Sigmoid colon (tissue), 7 donors: Measurements from ENCODE around the gene RXFP4. TPM values are rescaled to one million over a fixed set of nuclear protein-coding genes. Genes with fewer than 3 reads are reported as not detected.
"Not testable (repeated sequence)": the region's sequence is repeated elsewhere in the genome, so short reads cannot be mapped to it uniquely, and the experiment has no call there.

ENCODE experiments used
- DNase-seq: peaks from one replicate; pipeline ENCODE4 v3.0.0-alpha.2; 2019
- H3K27ac ChIP-seq, 4 donors: fragments of 200-600 bp; sonication (generic); one replicate each; pipeline ENCODE4 v1.5.1; 2016 to 2019; ENCODE audit warnings: mild to moderate bottlenecking in 1 of 4
- H3K27me3 ChIP-seq, 3 donors: fragments of 200-600 bp; sonication (generic); one replicate each; pipeline ENCODE4 v1.5.1; 2019; ENCODE audit warnings: mild to moderate bottlenecking in 1 of 3
- H3K36me3 ChIP-seq, 4 donors: fragments of 200-600 bp; sonication (generic); one replicate each; pipeline ENCODE4 v1.5.1; 2016 to 2019
- H3K4me1 ChIP-seq, 4 donors: fragments of 200-600 bp; sonication (generic); one replicate each; pipeline ENCODE4 v1.5.1; 2017 to 2019
- H3K4me3 ChIP-seq, 4 donors: fragments of 200-600 bp; sonication (generic); one replicate each; pipeline ENCODE4 v1.5.1; 2017 to 2019; ENCODE audit warnings: mild to moderate bottlenecking in 2 of 4, moderate library complexity in 1 of 4
- H3K9me3 ChIP-seq, 4 donors: fragments of 200-600 bp in 3 of 4; sonication (generic) in 3 of 4; one replicate each; pipeline versions ENCODE4 v1.5.1 to v1.6.1; 2013 to 2019
- EP300 ChIP-seq, 4 donors: sonication (generic); formaldehyde crosslinking; IDR thresholded peaks; one replicate each; pipeline ENCODE4 v1.6.1; 2017; ENCODE audit warnings: antibody characterized with exemption in 4 of 4
- POLR2A ChIP-seq, 2 donors: fragments of 450-650 bp; IDR thresholded peaks; one replicate each; pipeline ENCODE4 v1.6.1; 2016; ENCODE audit warnings: antibody characterized with exemption in 2 of 2, mild to moderate bottlenecking in 2 of 2, moderate library complexity in 2 of 2
- POLR2AphosphoS5 ChIP-seq, 4 donors: sonication (generic); formaldehyde crosslinking; IDR thresholded peaks; one replicate each; pipeline ENCODE4 v1.6.1; 2017; ENCODE audit warnings: antibody characterized with exemption in 4 of 4
- WGBS, 2 donors: extraction: QIAGEN DNeasy Blood & Tissue Kit; methylation state at CpG; one replicate each; pipeline ENCODE4 v1.1.7; 2013; 5-methylcytosine and 5-hydroxymethylcytosine counted together
- intact Hi-C: fragments of 100-400 bp; cut with DNase I; formaldehyde crosslinking; loops from one replicate; pipeline ENCODE4 v1.15.1; 2023
- polyA plus RNA-seq, 3 donors: library from polyadenylated mRNA; stranded (reverse); fragments of 200-250 nt; gene quantifications; one replicate each; pipeline ENCODE4 v1.2.3, GENCODE V29; 2013
- small RNA-seq, 3 donors: library from RNA; depleted of rRNA; stranded (forward); fragments of <200 nt; gene quantifications; one replicate each; pipeline ENCODE3, GENCODE V24; 2016
- total RNA-seq, 4 donors: library from RNA; depleted of rRNA; stranded (reverse); fragments of >200 nt; gene quantifications; one replicate each; pipeline ENCODE4 v1.1.0, GENCODE V29; 2016
- TF ChIP-seq, protein P1 (sequence below), 4 experiments: fragments of 450-650 bp in 3 of 4; fragments of 200-600 bp in 1 of 4; IDR thresholded peaks; one replicate each; pipeline ENCODE4 v1.5.1; 2016 to 2019; ENCODE audit warnings: antibody characterized with exemption in 4 of 4, mild to moderate bottlenecking in 3 of 4, moderate library complexity in 2 of 4
- donor health status: healthy with polysubstance abuse.
- donor health status: Bipolar disorder and iron deficiency.
- donor health status: healthy.

The RXFP4 gene
- total and polyA plus RNA-seq, 7 donors, result 1.8 to 2.7 TPM; not detected in 5

- Histone ChIP-seq H3K27me3 (no peaks in the 10 kb centered on the region), H3K27ac (peak overlapping the region; percentile 62 to 98 (median 92)), H3K36me3 (no peaks in the 10 kb centered on the region), H3K9me3 (no peaks in the 10 kb centered on the region), H3K4me3 (no peak overlapping the region), H3K4me1 (peaks cover 0 to 51% (median 35%) of the 10 kb centered on the region in 4 donors)
- 87 to 89% methylated on average over 7 of the region's 7 CpGs for WGBS, 2 donors
- no peak for DNase-seq
- TF ChIP-seq POLR2AphosphoS5 (IDR thresholded peaks at IDR 0.05), result no peak
- no peak for TF ChIP-seq POLR2A (IDR thresholded peaks at IDR 0.05)
- TF ChIP-seq, protein P1, sequence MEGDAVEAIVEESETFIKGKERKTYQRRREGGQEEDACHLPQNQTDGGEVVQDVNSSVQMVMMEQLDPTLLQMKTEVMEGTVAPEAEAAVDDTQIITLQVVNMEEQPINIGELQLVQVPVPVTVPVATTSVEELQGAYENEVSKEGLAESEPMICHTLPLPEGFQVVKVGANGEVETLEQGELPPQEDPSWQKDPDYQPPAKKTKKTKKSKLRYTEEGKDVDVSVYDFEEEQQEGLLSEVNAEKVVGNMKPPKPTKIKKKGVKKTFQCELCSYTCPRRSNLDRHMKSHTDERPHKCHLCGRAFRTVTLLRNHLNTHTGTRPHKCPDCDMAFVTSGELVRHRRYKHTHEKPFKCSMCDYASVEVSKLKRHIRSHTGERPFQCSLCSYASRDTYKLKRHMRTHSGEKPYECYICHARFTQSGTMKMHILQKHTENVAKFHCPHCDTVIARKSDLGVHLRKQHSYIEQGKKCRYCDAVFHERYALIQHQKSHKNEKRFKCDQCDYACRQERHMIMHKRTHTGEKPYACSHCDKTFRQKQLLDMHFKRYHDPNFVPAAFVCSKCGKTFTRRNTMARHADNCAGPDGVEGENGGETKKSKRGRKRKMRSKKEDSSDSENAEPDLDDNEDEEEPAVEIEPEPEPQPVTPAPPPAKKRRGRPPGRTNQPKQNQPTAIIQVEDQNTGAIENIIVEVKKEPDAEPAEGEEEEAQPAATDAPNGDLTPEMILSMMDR (IDR thresholded peaks at IDR 0.05), result no peak
- no peak for TF ChIP-seq EP300 (IDR thresholded peaks at IDR 0.05)
- intact Hi-C loops, result no loop called here
Measured at GRCh38 chr1:155984341-155984740, 42.9 kb downstream of the RXFP4 start.

DNA sequence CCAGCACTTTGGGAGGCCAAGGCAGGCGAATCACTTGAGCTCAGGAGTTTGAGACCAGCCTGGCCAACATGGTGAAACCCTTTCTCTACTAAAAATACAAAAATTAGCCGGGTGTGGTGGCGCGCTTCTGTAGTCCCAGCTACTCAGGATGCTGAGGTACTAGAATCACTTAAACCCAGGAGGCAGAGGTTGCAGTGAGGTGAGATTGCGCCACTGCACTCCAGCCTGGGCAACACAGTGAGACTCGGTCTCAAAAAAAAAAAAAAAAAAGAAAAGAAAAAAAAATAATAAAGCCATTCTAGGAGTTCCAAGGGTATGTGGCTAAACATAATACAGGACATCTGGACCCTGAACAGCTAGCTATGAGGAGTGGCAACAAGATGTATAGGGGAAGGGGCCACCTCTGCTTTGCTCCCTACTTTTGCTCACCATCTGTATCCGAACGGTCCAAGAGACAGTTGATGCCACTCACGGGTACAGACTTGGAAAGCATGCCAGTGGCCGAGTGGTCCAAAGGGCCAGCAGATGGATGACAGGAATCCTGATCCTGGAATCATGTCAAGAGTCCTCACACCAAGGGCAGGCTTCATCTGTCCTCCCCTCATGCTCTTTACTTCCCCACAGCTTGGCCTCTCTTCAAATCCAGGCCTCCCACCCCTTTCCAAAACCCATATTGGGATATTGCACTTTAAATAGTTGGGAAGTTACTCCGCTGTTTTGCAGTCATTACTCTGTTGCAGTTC is 43.6 kb downstream of the RXFP4 start:
- H3K27me3 ChIP-seq, H3K9me3 ChIP-seq, DNase-seq, H3K36me3 ChIP-seq, H3K4me3 ChIP-seq, intact Hi-C loops: not testable (repeated sequence)
- Histone ChIP-seq H3K27ac (peak overlapping the region in 1 of 4 donors; percentile 89), H3K4me1 (peaks cover 0 to 44% (median 29%) of the 10 kb centered on the region in 4 donors)
- 89 to 93% methylated on average over 11 of the region's 11 CpGs for WGBS, 2 donors

DNA sequence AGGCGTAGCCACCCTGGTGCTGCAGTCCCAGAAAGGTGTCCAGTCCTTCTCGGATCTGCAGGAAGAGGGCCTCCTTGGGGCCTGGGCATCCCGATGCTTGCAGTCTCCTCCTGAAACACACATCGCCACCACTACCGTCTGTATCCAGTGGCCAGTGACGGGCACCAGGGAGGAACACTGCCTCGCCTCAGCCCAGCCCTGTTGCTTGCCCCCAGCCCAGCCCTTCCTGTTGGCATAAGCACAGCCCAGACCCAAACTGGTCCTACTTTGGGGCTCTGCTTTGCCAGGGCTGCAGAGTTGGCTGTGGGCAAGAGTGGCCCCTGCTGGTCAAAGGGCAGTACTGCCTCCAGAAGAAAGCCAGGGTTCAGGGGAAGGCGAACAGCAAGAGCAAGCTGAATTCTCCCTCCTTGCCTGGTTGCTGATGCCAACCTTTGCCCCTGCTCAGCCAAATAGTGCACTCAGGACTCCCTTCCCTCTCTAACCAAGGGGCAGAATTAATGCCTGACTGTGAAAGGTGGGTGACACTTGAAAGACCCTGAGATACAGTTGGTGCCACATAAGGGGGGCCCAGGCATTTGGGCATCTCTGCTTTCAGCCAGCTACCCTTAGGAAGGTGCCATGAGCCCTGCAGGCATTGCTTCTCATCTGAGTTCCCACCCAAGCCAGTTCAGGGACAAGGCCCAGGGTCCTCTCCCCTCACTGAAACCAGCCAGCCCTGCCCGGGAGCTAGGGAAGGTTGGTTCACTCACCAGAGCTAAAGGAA is 48.0 kb downstream of the RXFP4 start:
- Histone ChIP-seq H3K27ac (peak overlapping the region; percentile 37 to 68 (median 51)), H3K4me1 (peaks cover 0 to 12% (median 7%) of the 10 kb centered on the region in 4 donors), H3K4me3 (peak overlapping the region; percentile 13 to 48 (median 38)), H3K36me3 (no peaks in the 10 kb centered on the region), H3K9me3 (no peaks in the 10 kb centered on the region), H3K27me3 (no peaks in the 10 kb centered on the region)
- TF ChIP-seq POLR2A (IDR thresholded peaks at IDR 0.05), result no peak
- peak in 1 of 4 donors; percentile 51 for TF ChIP-seq POLR2AphosphoS5 (IDR thresholded peaks at IDR 0.05)
- TF ChIP-seq, protein P1 (IDR thresholded peaks at IDR 0.05), result peak; percentile 97 to 100 (median 98)
- peak; percentile 90 for DNase-seq
- WGBS, 2 donors, result 35 to 37% methylated on average over 9 of the region's 9 CpGs
- intact Hi-C loops, result loop anchor here (1.0 kb wide), 1 partner anchor 51 kb away; no protein-coding TSS in a partner anchor

GRCh38 chr1:155990005-155990739 is 48.7 kb downstream of the RXFP4 start:
- Histone ChIP-seq H3K36me3 (no peaks in the 10 kb centered on the region), H3K4me3 (no peak overlapping the region), H3K9me3 (no peaks in the 10 kb centered on the region), H3K4me1 (peaks cover 0 to 12% (median 7%) of the 10 kb centered on the region in 4 donors), H3K27me3 (no peaks in the 10 kb centered on the region), H3K27ac (peak overlapping the region in 2 of 4 donors; percentile 61 to 68)
- no peak for TF ChIP-seq EP300 (IDR thresholded peaks at IDR 0.05)
- TF ChIP-seq POLR2AphosphoS5 (IDR thresholded peaks at IDR 0.05), result no peak
- no peak for TF ChIP-seq POLR2A (IDR thresholded peaks at IDR 0.05)
- TF ChIP-seq, protein P1 (IDR thresholded peaks at IDR 0.05), result no peak
- WGBS, 2 donors, result 78 to 89% methylated on average over 6 of the region's 6 CpGs
- intact Hi-C loops, result no loop called here
- DNase-seq, result no peak

Small RNAs within 50 kb of the gene (small RNA-seq; reads per million reads assigned to genes)
- gene MIR6738, result 0 reads per million in 3 donors
- gene RF00015, result 0 reads per million in 3 donors
- gene SCARNA4, result 0 reads per million in 3 donors
- 69.7 to 82.4 (median 72.0) reads per million in 3 donors for gene SNORA80E

Other genes starting within 250 kb of the RXFP4 start
- 10 to 100 TPM; 25.7 to 45.7 (median 36.4) TPM for gene GON4L, start 84.4 kb upstream of the RXFP4 start, total RNA-seq
- 10 to 100 TPM in 1 of 3 donors, 1 to 10 TPM in 2; 3.5 to 24.7 (median 7.2) TPM for gene GON4L, start 84.4 kb upstream of the RXFP4 start, polyA plus RNA-seq
- gene SYT11, start 82.1 kb upstream of the RXFP4 start, total RNA-seq, result 10 to 100 TPM; 14.0 to 29.1 (median 21.3) TPM
- 1 to 10 TPM in 2 of 3 donors, under 1 TPM in 1; under 0.01 to 8.4 (median 1.2) TPM for gene SYT11, start 82.1 kb upstream of the RXFP4 start, polyA plus RNA-seq
- gene RIT1, start 30.3 kb upstream of the RXFP4 start, total RNA-seq, result 10 to 100 TPM; 16.6 to 23.2 (median 20.7) TPM
- gene RIT1, start 30.3 kb upstream of the RXFP4 start, polyA plus RNA-seq, result 10 to 100 TPM; 13.1 to 15.0 (median 13.8) TPM
- 10 to 100 TPM; 33.5 to 67.6 (median 38.9) TPM for gene KHDC4, start 7.2 kb upstream of the RXFP4 start, total RNA-seq
- 10 to 100 TPM in 2 of 3 donors, 1 to 10 TPM in 1; 6.6 to 25.2 (median 10.2) TPM for gene KHDC4, start 7.2 kb upstream of the RXFP4 start, polyA plus RNA-seq
- 10 to 100 TPM; 31.6 to 83.9 (median 48.1) TPM for gene ARHGEF2, start 36.9 kb downstream of the RXFP4 start, total RNA-seq
- gene ARHGEF2, start 36.9 kb downstream of the RXFP4 start, polyA plus RNA-seq, result 10 to 100 TPM; 25.8 to 76.7 (median 26.8) TPM
- 100 to 1,000 TPM; 115 to 338 (median 233) TPM for gene SSR2, start 79.3 kb downstream of the RXFP4 start, total RNA-seq
- 100 to 1,000 TPM; 157 to 274 (median 231) TPM for gene SSR2, start 79.3 kb downstream of the RXFP4 start, polyA plus RNA-seq
- gene UBQLN4, start 112.2 kb downstream of the RXFP4 start, total RNA-seq, result 10 to 100 TPM; 13.9 to 23.6 (median 19.8) TPM
- gene UBQLN4, start 112.2 kb downstream of the RXFP4 start, polyA plus RNA-seq, result 10 to 100 TPM; 11.4 to 21.5 (median 14.8) TPM
- gene LAMTOR2, start 113.1 kb downstream of the RXFP4 start, total RNA-seq, result 10 to 100 TPM; 55.4 to 86.4 (median 71.3) TPM
- gene LAMTOR2, start 113.1 kb downstream of the RXFP4 start, polyA plus RNA-seq, result 100 to 1,000 TPM; 142 to 245 (median 199) TPM
- not detected for gene RAB25, start 119.5 kb downstream of the RXFP4 start, total RNA-seq
- gene RAB25, start 119.5 kb downstream of the RXFP4 start, polyA plus RNA-seq, result 100 to 1,000 TPM; 187 to 237 (median 201) TPM
- gene MEX3A, start 140.8 kb downstream of the RXFP4 start, total RNA-seq, result under 1 TPM; 0.27 to 0.36 (median 0.30) TPM
- gene MEX3A, start 140.8 kb downstream of the RXFP4 start, polyA plus RNA-seq, result 1 to 10 TPM in 1 of 3 donors, under 1 TPM in 2; 0.23 to 1.5 (median 0.60) TPM
- gene LMNA, start 173.1 kb downstream of the RXFP4 start, total RNA-seq, result 100 to 1,000 TPM; 129 to 241 (median 196) TPM
- gene LMNA, start 173.1 kb downstream of the RXFP4 start, polyA plus RNA-seq, result 100 to 1,000 TPM; 108 to 229 (median 142) TPM
- gene SEMA4A, start 211.9 kb downstream of the RXFP4 start, total RNA-seq, result 1 to 10 TPM; 1.6 to 2.9 (median 1.8) TPM
- gene SEMA4A, start 211.9 kb downstream of the RXFP4 start, polyA plus RNA-seq, result 1 to 10 TPM; 1.4 to 6.3 (median 1.8) TPM